Esophagus muscularis mucosa (tissue), 4 donors: ENCODE data around the gene TTC34. TPM values are rescaled to one million over a fixed set of nuclear protein-coding genes. Genes with fewer than 3 reads are reported as not detected.

ENCODE experiments used
- DNase-seq: peaks from one replicate; pipeline ENCODE4 v3.0.0-alpha.2; 2017; ENCODE audit errors: extremely low spot score
- H3K27ac ChIP-seq, 4 donors: fragments of 200-600 bp; sonication (generic); replicated peaks in 1 of 4; 1 replicate in 3 of 4; 2 replicates in 1 of 4; pipeline ENCODE4 v1.5.1; 2016 to 2019; ENCODE audit warnings: mild to moderate bottlenecking in 1 of 4
- H3K27me3 ChIP-seq, 4 donors: fragments of 200-600 bp; sonication (generic); one replicate each; pipeline versions ENCODE4 v1.5.1 to v1.6.0; 2016 to 2019
- H3K36me3 ChIP-seq, 4 donors: fragments of 200-600 bp; sonication (generic); one replicate each; pipeline ENCODE4 v1.5.1; 2016 to 2019
- H3K4me1 ChIP-seq, 4 donors: fragments of 200-600 bp; sonication (generic); one replicate each; pipeline ENCODE4 v1.5.1; 2016 to 2019
- H3K4me3 ChIP-seq, 4 donors: fragments of 200-600 bp; sonication (generic); 1 replicate in 2 of 4; 2 replicates in 2 of 4; pipeline ENCODE4 v1.5.1; 2016 to 2019; ENCODE audit warnings: mild to moderate bottlenecking in 4 of 4, moderate library complexity in 1 of 4
- H3K9me3 ChIP-seq, 4 donors: fragments of 200-600 bp; sonication (generic); 1 replicate in 3 of 4; 2 replicates in 1 of 4; pipeline ENCODE4 v1.5.1; 2016 to 2019
- EP300 ChIP-seq: sonication (generic); formaldehyde crosslinking; IDR thresholded peaks from one replicate; pipeline ENCODE4 v1.6.1; 2017; ENCODE audit warnings: antibody characterized with exemption
- POLR2A ChIP-seq: fragments of 450-650 bp; IDR thresholded peaks from one replicate; pipeline ENCODE4 v1.6.1; 2017; ENCODE audit warnings: antibody characterized with exemption, moderate library complexity, mild to moderate bottlenecking, low read depth
- POLR2AphosphoS5 ChIP-seq, 2 donors: sonication (generic); formaldehyde crosslinking; IDR thresholded peaks; one replicate each; pipeline ENCODE4 v1.6.1; 2017; ENCODE audit warnings: antibody characterized with exemption in 2 of 2
- WGBS: methylation state at CpG from one replicate; pipeline ENCODE4 v1.1.5; 2018; 5-methylcytosine and 5-hydroxymethylcytosine counted together
- intact Hi-C: fragments of 100-400 bp; cut with DNase I; formaldehyde crosslinking; loops from one replicate; pipeline ENCODE4 v1.15.1; 2023
- total RNA-seq, 4 donors: library from RNA; depleted of rRNA; stranded (reverse); fragments of >200 nt; gene quantifications; one replicate each; pipeline versions ENCODE4 v1.1.0 to v1.2.1, GENCODE V29; 2016
- TF ChIP-seq, protein P1 (sequence below), 3 experiments: fragments of 200-600 bp in 2 of 3; fragments of 450-650 bp in 1 of 3; sonication (generic) in 2 of 3; IDR thresholded peaks; one replicate each; pipeline ENCODE4 v1.5.1; 2017 to 2019; ENCODE audit warnings: antibody characterized with exemption in 3 of 3, mild to moderate bottlenecking in 2 of 3, moderate library complexity in 1 of 3

TTC34 gene
- total RNA-seq, 4 donors from 2014 or later, result under 0.01 to 0.46 (median 0.10) TPM

DNA sequence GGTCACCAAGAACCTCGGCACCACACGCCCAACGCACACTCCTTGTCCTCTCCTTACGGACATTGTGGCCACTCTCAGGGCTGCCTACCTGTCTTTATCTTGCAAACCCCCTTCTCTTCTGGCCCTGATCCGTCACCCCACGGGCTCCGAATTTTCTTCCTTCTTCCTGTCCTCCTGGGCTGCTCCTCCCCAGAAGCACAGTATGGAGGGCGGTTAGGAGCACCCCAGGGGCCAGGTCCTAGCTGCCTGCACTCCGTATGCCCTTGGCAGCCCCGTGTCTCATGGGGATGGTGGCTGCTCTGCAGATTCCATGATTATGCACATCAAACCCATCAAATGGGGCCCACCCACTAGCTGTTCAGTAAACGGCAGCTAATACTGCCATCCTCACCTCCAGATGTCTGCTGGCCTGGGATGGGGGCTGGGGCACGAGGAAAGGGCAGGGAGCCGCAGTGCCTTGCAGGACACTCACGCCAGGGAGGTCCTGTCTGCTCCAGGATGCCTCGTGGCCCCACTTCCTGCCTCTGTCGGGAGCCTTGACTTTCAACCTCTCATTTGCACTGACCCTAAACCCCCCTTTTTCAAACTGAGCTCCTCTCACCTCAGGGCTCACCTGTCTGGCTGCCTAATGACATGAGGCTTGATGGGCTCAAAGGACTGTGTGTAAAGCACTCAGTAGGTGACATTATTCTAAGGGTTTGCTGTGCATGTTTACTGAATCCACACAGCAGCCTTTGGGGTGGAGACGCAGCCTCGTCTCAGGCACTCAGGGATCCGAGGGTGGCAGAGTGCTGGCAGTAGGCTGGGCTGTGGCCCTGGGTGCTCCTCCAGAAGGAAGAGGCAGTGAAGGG lies 4.4 kb downstream of the TTC34 start:
- no peaks in the 10 kb centered on the region for H3K36me3 ChIP-seq
- no peak for DNase-seq
- TF ChIP-seq EP300 (no peak), POLR2A (no peak), POLR2AphosphoS5 (IDR thresholded peaks at IDR 0.05) (no peak)
- TF ChIP-seq, protein P1, sequence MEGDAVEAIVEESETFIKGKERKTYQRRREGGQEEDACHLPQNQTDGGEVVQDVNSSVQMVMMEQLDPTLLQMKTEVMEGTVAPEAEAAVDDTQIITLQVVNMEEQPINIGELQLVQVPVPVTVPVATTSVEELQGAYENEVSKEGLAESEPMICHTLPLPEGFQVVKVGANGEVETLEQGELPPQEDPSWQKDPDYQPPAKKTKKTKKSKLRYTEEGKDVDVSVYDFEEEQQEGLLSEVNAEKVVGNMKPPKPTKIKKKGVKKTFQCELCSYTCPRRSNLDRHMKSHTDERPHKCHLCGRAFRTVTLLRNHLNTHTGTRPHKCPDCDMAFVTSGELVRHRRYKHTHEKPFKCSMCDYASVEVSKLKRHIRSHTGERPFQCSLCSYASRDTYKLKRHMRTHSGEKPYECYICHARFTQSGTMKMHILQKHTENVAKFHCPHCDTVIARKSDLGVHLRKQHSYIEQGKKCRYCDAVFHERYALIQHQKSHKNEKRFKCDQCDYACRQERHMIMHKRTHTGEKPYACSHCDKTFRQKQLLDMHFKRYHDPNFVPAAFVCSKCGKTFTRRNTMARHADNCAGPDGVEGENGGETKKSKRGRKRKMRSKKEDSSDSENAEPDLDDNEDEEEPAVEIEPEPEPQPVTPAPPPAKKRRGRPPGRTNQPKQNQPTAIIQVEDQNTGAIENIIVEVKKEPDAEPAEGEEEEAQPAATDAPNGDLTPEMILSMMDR (IDR thresholded peaks at IDR 0.05), result no peak
- H3K27me3 ChIP-seq, result peaks cover 0 to 81% (median 0%) of the 10 kb centered on the region in 4 donors
- H3K4me3 ChIP-seq, result no peak overlapping the region
- intact Hi-C loops, result no loop called here
- H3K27ac ChIP-seq, result no peak overlapping the region
- H3K9me3 ChIP-seq, result peaks cover 0 to 41% (median 35%) of the 10 kb centered on the region in 4 donors
- WGBS, result 53% methylated on average over 18 of the region's 19 CpGs
- H3K4me1 ChIP-seq, result no peaks in the 10 kb centered on the region

DNA sequence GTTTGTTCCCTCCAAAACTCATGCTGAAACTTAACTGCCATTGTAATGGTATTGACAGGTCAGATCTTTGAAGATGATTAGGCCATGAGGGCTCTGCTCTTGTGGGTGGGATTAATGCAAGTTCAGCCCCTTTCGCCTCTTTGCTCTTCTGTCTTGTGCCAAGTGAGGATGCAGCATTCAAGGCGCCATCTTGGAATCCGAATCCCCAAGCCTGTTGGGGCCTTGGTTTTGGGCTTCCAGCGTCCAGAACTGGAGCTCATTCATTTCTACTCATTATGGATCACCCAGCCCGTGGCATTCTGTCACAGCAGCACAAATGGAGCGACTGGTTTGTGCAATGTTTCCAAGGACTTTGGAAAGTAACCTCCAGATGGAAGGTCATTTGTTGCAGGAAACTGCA lies 5.6 kb downstream of the TTC34 start:
- peaks cover 0 to 51% (median 39%) of the 10 kb centered on the region in 4 donors for H3K9me3 ChIP-seq

DNA sequence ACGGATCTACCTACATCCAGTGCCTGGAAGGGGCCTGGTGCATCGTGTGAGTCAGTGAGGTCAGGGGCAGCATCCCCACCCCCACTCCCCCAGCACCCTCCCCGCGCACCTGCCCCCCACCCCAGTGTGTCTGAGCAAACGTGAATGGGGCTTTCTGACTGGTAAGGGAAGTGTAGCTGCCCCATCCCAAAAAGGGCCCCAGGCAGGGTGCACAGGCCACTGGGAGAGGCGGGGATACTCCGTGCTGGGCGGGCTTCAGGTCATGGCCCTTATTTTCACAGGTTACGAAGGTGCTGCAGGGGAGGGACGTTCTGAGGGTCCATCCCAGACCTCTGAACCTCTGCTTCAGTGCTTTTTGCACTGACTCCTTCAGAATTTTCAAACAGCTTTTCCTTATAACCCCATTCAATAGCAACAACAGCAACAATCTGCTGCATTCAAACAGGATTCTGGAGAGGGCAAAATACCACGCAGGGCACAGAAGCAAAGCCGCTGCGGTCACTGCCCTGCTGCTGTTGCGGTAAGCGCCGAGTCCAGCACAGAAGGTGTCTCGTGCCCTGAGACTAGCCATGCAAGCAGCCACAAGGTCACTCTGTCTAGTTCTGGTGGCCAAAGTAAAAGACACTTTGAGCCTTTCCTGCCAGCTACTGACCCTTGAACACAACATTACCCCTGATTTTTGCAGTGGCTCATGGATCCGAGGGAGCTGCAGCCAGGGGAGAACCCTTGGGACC lies 10.3 kb downstream of the TTC34 start:
- H3K36me3 ChIP-seq, result no peaks in the 10 kb centered on the region
- TF ChIP-seq, protein P1 (IDR thresholded peaks at IDR 0.05), result no peak
- TF ChIP-seq POLR2AphosphoS5 (IDR thresholded peaks at IDR 0.05) (no peak), EP300 (no peak), POLR2A (no peak)
- DNase-seq, result no peak
- no peak overlapping the region for H3K4me3 ChIP-seq
- intact Hi-C loops, result no loop called here
- WGBS, result 100% methylated on average over 1 of the region's 18 CpGs
- peaks cover 0 to 85% (median 23%) of the 10 kb centered on the region in 4 donors for H3K27me3 ChIP-seq
- H3K27ac ChIP-seq, result no peak overlapping the region
- H3K9me3 ChIP-seq, result peaks cover 0 to 52% (median 39%) of the 10 kb centered on the region in 4 donors
- H3K4me1 ChIP-seq, result peaks cover 0 to 11% (median 4%) of the 10 kb centered on the region in 4 donors

More for the DNA sequence above, 5.6 kb downstream of the TTC34 start:
- Histone ChIP-seq H3K27ac (no peak overlapping the region), H3K36me3 (no peaks in the 10 kb centered on the region), H3K4me1 (no peaks in the 10 kb centered on the region), H3K4me3 (no peak overlapping the region), H3K27me3 (peaks cover 0 to 78% (median 1%) of the 10 kb centered on the region in 4 donors)
- intact Hi-C loops, result no loop called here
- WGBS, result 85% methylated on average over 6 of the region's 6 CpGs
- DNase-seq, result no peak
- no peak for TF ChIP-seq EP300

DNA sequence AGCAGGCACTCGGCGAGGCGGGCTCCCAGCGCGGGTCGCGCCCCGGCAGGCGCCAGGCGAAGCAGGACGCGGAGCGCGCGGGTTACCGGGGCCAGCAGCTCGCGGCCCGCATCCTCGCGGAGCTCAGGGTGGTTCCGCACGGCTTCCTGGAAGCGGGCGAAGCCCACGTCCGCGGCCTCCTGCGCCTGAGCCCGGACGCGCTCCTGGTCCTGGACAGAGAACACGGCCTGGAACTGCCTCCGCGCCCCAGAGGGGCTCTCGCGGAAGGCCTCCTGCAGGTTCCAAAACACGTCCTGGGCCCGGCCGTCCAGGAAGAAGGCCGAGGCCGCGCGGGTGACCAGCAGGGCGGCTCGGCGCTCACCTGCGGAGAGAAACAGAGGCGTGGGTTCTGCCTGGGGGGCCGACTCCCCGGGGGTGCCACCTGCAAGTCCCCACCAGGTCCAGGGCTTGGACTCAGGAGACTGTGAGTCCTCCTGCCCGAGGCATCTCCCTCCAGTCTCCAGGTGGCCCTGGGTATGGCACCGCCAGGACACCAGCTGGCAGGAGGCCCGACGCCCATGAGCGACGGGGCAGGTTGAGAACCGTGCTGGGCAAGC lies 11.4 kb downstream of the TTC34 start:
- TF ChIP-seq EP300, result no peak
- TF ChIP-seq, protein P1 (IDR thresholded peaks at IDR 0.05), result no peak
- TF ChIP-seq POLR2AphosphoS5 (IDR thresholded peaks at IDR 0.05), result no peak
- TF ChIP-seq POLR2A, result no peak
- Histone ChIP-seq H3K9me3 (peaks cover 0 to 41% (median 33%) of the 10 kb centered on the region in 4 donors), H3K4me1 (peaks cover 0 to 11% (median 4%) of the 10 kb centered on the region in 4 donors), H3K4me3 (no peak overlapping the region), H3K36me3 (no peaks in the 10 kb centered on the region), H3K27ac (no peak overlapping the region), H3K27me3 (peaks cover 0 to 92% (median 23%) of the 10 kb centered on the region in 4 donors)
- 27% methylated on average over 15 of the region's 58 CpGs for WGBS
- no peak for DNase-seq
- intact Hi-C loops, result loop anchor here (5.0 kb wide), 1 partner anchor 373 kb away; no protein-coding TSS in a partner anchor
